Gastroesophageal sphincter (tissue), 4 donors: Measurements from ENCODE around the gene ASB2. TPM values are rescaled to one million over a fixed set of nuclear protein-coding genes. Genes with fewer than 3 reads are reported as not detected.

ENCODE experiments used
- ATAC-seq: fragments of 150-250 bp; one replicate; pipeline ENCODE4 v1.9.1; 2016; ENCODE audit warnings: mild to moderate bottlenecking, moderate library complexity
- H3K27ac ChIP-seq, 4 donors: fragments of 200-600 bp; sonication (generic) in 3 of 4; 1 replicate in 3 of 4; 2 replicates in 1 of 4; pipeline ENCODE4 v1.5.1; 2016 to 2019
- H3K27me3 ChIP-seq: fragments of 200-600 bp; sonication (generic); one replicate; pipeline ENCODE4 v1.5.1; 2019
- H3K36me3 ChIP-seq, 2 donors: fragments of 200-600 bp; sonication (generic); one replicate each; pipeline ENCODE4 v1.5.1; 2019; ENCODE audit warnings: control low read depth in 1 of 2
- H3K4me1 ChIP-seq, 3 donors: fragments of 200-600 bp; sonication (generic); 1 replicate in 2 of 3; 2 replicates in 1 of 3; pipeline ENCODE4 v1.5.1; 2016 to 2019; ENCODE audit warnings: control low read depth in 2 of 3
- H3K4me3 ChIP-seq, 2 donors: fragments of 200-600 bp; sonication (generic); one replicate each; pipeline ENCODE4 v1.5.1; 2019; ENCODE audit warnings: mild to moderate bottlenecking in 1 of 2, moderate library complexity in 1 of 2
- H3K9me3 ChIP-seq, 3 donors: fragments of 200-600 bp; sonication (generic); one replicate each; pipeline ENCODE4 v1.5.1; 2017 to 2019; ENCODE audit warnings: control low read depth in 2 of 3
- CTCF ChIP-seq, 4 experiments: fragments of 200-600 bp in 2 of 4; fragments of 450-650 bp in 2 of 4; sonication (generic) in 1 of 4; IDR thresholded peaks; one replicate each; pipeline ENCODE4 v1.5.1; 2017 to 2019; ENCODE audit warnings: antibody characterized with exemption in 4 of 4, mild to moderate bottlenecking in 2 of 4, moderate library complexity in 2 of 4
- EP300 ChIP-seq: sonication (generic); formaldehyde crosslinking; IDR thresholded peaks from one replicate; pipeline ENCODE4 v1.6.1; 2017; ENCODE audit warnings: antibody characterized with exemption, mild to moderate bottlenecking
- POLR2A ChIP-seq, 2 donors: fragments of 450-650 bp; IDR thresholded peaks; one replicate each; pipeline ENCODE4 v1.6.1; 2017; ENCODE audit warnings: antibody characterized with exemption in 2 of 2, mild to moderate bottlenecking in 2 of 2, moderate library complexity in 1 of 2
- POLR2AphosphoS5 ChIP-seq: sonication (generic); formaldehyde crosslinking; IDR thresholded peaks from one replicate; pipeline ENCODE4 v1.6.1; 2017; ENCODE audit warnings: antibody characterized with exemption
- WGBS, 2 donors: methylation state at CpG; one replicate each; pipeline ENCODE4 v1.1.5; 2018; ENCODE audit warnings: low coverage in 1 of 2; 5-methylcytosine and 5-hydroxymethylcytosine counted together
- total RNA-seq, 4 donors: library from RNA; depleted of rRNA; stranded (reverse); fragments of >200 nt; gene quantifications; one replicate each; pipeline ENCODE4 v1.1.0, GENCODE V29; 2016

ASB2 gene
- total RNA-seq, 4 donors from 2014 or later: 118 to 208 (median 120) TPM

- 0 to 7% methylated on average over 3 to 4 of the region's 4 CpGs for WGBS, 2 donors
- no peaks in the 10 kb centered on the region for H3K9me3 ChIP-seq
- no peaks in the 10 kb centered on the region for H3K27me3 ChIP-seq
- no peak overlapping the region for H3K4me3 ChIP-seq
- no peak overlapping the region for H3K27ac ChIP-seq
- H3K4me1 ChIP-seq: peaks cover 0 to 13% (median 0%) of the 10 kb centered on the region in 3 donors
- H3K36me3 ChIP-seq: no peaks in the 10 kb centered on the region
- ATAC-seq: no peak
- TF ChIP-seq POLR2AphosphoS5 (no peak), POLR2A (IDR thresholded peaks at IDR 0.05) (no peak), CTCF (IDR thresholded peaks at IDR 0.05) (no peak), EP300 (no peak)
These were observed 33.4 kb upstream of the ASB2 start for GRCh38 chr14:94009767-94010166.

DNA sequence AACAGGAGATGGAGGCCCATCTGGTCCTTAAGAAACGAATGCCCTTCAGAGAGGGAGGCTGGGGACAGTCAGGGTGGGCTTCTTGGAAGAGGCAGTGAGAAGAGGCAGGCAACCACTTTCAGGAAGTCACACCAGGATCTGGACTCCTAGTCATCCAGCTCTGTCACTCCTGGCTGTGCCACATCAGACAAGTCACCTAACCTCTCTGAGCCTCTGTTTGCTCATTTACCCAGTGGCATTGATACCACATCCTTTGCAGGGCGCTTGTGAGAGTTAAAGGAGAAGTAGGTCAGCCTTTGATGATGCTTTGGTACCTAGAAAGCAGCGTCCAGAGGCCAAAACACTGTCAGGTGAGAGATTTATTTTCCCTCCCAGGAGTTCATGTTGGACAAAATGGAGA is 31.9 kb upstream of the ASB2 start:
- Histone ChIP-seq H3K4me1 (peaks cover 0 to 13% (median 0%) of the 10 kb centered on the region in 3 donors), H3K9me3 (no peaks in the 10 kb centered on the region), H3K4me3 (no peak overlapping the region), H3K36me3 (no peaks in the 10 kb centered on the region), H3K27me3 (no peaks in the 10 kb centered on the region), H3K27ac (no peak overlapping the region)
- 57 to 80% methylated on average over 1 to 3 of the region's 3 CpGs for WGBS, 2 donors
- no peak for ATAC-seq
- TF ChIP-seq POLR2AphosphoS5 (no peak), POLR2A (IDR thresholded peaks at IDR 0.05) (no peak), CTCF (IDR thresholded peaks at IDR 0.05) (no peak), EP300 (no peak)

DNA sequence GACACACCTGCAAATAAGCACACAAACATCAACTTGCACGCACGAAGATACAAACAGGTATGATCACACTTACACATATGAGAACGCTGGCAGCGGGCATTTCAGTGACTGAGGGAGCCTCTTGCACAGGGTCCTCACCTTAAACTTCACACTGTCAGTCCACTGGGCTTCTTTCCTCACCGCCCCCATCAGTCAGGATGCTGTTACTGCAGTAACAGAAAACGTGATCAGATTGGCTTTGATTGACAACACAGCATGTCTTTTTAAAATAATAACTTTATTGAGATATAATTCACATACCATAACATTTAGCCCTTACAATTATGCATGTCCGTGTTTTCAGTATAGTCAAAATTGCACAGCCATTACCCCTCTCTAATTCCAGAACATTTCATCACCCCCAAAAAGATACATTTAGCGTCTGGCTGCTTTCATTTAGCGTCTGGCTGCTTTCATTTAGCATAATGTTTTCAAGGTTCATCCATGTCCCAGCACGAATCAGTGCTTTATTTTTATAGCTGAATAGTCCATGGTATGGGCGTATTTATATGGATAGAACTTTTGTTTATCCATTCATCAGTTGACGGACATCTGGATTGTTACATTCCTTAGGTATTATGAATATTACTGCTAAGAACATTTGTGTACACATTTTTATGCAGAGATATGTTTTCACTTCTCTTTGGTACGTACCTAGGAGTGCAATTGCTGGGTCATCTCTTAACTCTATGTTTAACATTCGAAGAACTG is 29.1 kb upstream of the ASB2 start:
- Histone ChIP-seq H3K27ac (no peak overlapping the region), H3K36me3 (no peaks in the 10 kb centered on the region), H3K4me3 (no peak overlapping the region), H3K27me3 (no peaks in the 10 kb centered on the region), H3K4me1 (peaks cover 0 to 23% (median 8%) of the 10 kb centered on the region in 3 donors), H3K9me3 (no peaks in the 10 kb centered on the region)
- WGBS, 2 donors: 39 to 43% methylated on average over 12 of the region's 14 CpGs
- TF ChIP-seq POLR2AphosphoS5: no peak
- TF ChIP-seq POLR2A (IDR thresholded peaks at IDR 0.05): no peak
- TF ChIP-seq CTCF (IDR thresholded peaks at IDR 0.05): peak in 3 of 4 experiments; percentile 10 to 24 (median 12)
- TF ChIP-seq EP300: no peak
- ATAC-seq: no peak

- H3K36me3 ChIP-seq: no peaks in the 10 kb centered on the region
- H3K4me3 ChIP-seq: no peak overlapping the region
- H3K27me3 ChIP-seq: no peaks in the 10 kb centered on the region
- H3K27ac ChIP-seq: no peak overlapping the region
- no peak for TF ChIP-seq CTCF (IDR thresholded peaks at IDR 0.05)
- TF ChIP-seq POLR2AphosphoS5: no peak
- no peak for TF ChIP-seq EP300
- TF ChIP-seq POLR2A (IDR thresholded peaks at IDR 0.05): no peak
- H3K4me1 ChIP-seq: peaks cover 0 to 14% (median 8%) of the 10 kb centered on the region in 3 donors
- ATAC-seq: no peak
- no CpG with 5 or more reads among the region's 8 CpGs for WGBS, 2 donors
- H3K9me3 ChIP-seq: no peaks in the 10 kb centered on the region
These were observed 27.6 kb upstream of the ASB2 start for GRCh38 chr14:94004015-94004414.

DNA sequence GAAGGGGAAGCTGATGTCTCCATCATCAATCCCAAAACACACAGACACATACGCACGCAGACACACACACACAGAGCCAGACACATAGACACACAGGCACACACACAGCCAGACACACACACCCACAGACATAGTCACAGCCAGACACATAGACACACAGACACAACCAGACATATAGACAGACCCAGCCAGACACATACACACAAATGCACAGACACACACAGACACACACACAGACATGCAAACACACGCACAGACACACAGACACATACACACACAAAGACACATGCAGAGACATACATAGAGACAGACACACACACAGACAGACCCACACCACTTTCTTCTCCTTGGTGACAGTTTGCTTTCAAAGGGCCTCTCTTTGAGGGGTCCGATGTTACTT is 27.0 kb upstream of the ASB2 start:
- 64 to 88% methylated on average over 2 of the region's 4 CpGs for WGBS, 2 donors
- no peaks in the 10 kb centered on the region for H3K9me3 ChIP-seq
- no peaks in the 10 kb centered on the region for H3K27me3 ChIP-seq
- ATAC-seq: no peak
- H3K27ac ChIP-seq: no peak overlapping the region
- no peaks in the 10 kb centered on the region for H3K36me3 ChIP-seq
- TF ChIP-seq CTCF (IDR thresholded peaks at IDR 0.05) (no peak), POLR2A (IDR thresholded peaks at IDR 0.05) (no peak), EP300 (no peak), POLR2AphosphoS5 (no peak)
- no peak overlapping the region for H3K4me3 ChIP-seq
- peaks cover 0 to 14% (median 8%) of the 10 kb centered on the region in 3 donors for H3K4me1 ChIP-seq
